Ovary (tissue), 3 donors: ENCODE results near the gene RPL31.

ENCODE experiments used
- EP300 ChIP-seq: sonication (generic); formaldehyde crosslinking; IDR thresholded peaks from one replicate; pipeline ENCODE4 v1.6.1; 2017; ENCODE audit warnings: antibody characterized with exemption
- POLR2A ChIP-seq: fragments of 450-650 bp; IDR thresholded peaks from one replicate; pipeline ENCODE4 v1.6.1; 2017; ENCODE audit warnings: antibody characterized with exemption, mild to moderate bottlenecking, moderate library complexity
- TF ChIP-seq, protein P1 (sequence below), 3 donors: fragments of 450-650 bp in 2 of 3; fragments of 200-600 bp in 1 of 3; IDR thresholded peaks; one replicate each; pipeline versions ENCODE4 v1.5.1 to v1.8.0; 2016 to 2022; ENCODE audit warnings: antibody characterized with exemption in 3 of 3, mild to moderate bottlenecking in 1 of 3
- donor health status: DM: no; HTN: no; CAD: no.

GRCh38 chr2:100984892-100985307, 17.2 kb upstream of the RPL31 start:
- TF ChIP-seq, protein P1, sequence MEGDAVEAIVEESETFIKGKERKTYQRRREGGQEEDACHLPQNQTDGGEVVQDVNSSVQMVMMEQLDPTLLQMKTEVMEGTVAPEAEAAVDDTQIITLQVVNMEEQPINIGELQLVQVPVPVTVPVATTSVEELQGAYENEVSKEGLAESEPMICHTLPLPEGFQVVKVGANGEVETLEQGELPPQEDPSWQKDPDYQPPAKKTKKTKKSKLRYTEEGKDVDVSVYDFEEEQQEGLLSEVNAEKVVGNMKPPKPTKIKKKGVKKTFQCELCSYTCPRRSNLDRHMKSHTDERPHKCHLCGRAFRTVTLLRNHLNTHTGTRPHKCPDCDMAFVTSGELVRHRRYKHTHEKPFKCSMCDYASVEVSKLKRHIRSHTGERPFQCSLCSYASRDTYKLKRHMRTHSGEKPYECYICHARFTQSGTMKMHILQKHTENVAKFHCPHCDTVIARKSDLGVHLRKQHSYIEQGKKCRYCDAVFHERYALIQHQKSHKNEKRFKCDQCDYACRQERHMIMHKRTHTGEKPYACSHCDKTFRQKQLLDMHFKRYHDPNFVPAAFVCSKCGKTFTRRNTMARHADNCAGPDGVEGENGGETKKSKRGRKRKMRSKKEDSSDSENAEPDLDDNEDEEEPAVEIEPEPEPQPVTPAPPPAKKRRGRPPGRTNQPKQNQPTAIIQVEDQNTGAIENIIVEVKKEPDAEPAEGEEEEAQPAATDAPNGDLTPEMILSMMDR (IDR thresholded peaks at IDR 0.05) = peak in 2 of 3 donors; percentile 77 to 81
- no peak for TF ChIP-seq POLR2A
- TF ChIP-seq EP300 = no peak
